B cell (primary cell): Measurements from ENCODE around the gene CHD6.

Experiments
- EZH2 ChIP-seq: IDR thresholded peaks from 2 replicates; pipeline ENCODE4 v1.6.1; 2012; ENCODE audit warnings: borderline replicate concordance, low read depth, mild to moderate bottlenecking, moderate library complexity, low read length; ENCODE audit not compliant: insufficient read depth, poor library complexity, severe bottlenecking
- TF ChIP-seq, protein P1 (sequence below): fragments of 200-600 bp; IDR thresholded peaks from one replicate; pipeline ENCODE4 v1.8.0; 2022; ENCODE audit warnings: antibody characterized with exemption, mild to moderate bottlenecking

DNA sequence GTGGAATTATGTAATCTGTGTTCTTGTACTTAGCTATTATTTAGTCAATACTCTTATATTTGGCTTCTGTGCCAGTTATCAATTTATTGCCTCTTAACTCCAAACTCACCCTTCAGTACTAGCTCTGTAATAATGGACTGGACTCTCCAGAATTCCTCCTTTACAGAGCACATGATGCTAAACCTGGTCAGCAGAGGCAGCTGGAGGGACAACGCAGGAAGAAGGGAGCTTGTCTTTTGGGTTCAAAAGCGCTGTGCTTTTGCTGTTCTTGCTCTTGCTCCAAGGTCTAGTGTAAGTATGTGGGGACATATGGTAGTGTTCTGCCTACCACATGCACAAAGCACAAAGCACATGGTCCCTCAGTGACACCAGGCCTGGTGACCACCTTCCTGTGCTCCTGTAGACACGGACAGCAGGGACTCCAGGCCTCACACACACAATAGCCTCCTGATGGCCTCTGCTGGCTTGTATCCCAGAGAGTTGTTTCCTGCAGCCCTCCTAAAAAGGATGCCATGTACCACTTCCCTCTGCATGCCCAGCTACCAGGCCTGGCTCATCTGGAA, 46.1 kb downstream of the CHD6 start:
- TF ChIP-seq, protein P1, sequence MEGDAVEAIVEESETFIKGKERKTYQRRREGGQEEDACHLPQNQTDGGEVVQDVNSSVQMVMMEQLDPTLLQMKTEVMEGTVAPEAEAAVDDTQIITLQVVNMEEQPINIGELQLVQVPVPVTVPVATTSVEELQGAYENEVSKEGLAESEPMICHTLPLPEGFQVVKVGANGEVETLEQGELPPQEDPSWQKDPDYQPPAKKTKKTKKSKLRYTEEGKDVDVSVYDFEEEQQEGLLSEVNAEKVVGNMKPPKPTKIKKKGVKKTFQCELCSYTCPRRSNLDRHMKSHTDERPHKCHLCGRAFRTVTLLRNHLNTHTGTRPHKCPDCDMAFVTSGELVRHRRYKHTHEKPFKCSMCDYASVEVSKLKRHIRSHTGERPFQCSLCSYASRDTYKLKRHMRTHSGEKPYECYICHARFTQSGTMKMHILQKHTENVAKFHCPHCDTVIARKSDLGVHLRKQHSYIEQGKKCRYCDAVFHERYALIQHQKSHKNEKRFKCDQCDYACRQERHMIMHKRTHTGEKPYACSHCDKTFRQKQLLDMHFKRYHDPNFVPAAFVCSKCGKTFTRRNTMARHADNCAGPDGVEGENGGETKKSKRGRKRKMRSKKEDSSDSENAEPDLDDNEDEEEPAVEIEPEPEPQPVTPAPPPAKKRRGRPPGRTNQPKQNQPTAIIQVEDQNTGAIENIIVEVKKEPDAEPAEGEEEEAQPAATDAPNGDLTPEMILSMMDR: no peak
- no peak for TF ChIP-seq EZH2
